ENCODE measurements around the gene CELF5.

CELF5 gene

GRCh38 chr19:3245050-3245449 lies 20.6 kb downstream of the CELF5 start:
- DNase-seq: no peak

GRCh38 chr19:3248728-3249326 lies 24.4 kb downstream of the CELF5 start:
- DNase-seq: no peak

GRCh38 chr19:3249408-3249807 lies 24.9 kb downstream of the CELF5 start:
- DNase-seq: no peak

GRCh38 chr19:3250675-3251074 lies 26.2 kb downstream of the CELF5 start:
- DNase-seq: no peak

GRCh38 chr19:3251229-3251628 lies 26.8 kb downstream of the CELF5 start:
- DNase-seq: no peak

- DNase-seq: no peak
Measured at GRCh38 chr19:3252650-3253049, 28.2 kb downstream of the CELF5 start.

GRCh38 chr19:3253270-3253669 lies 28.8 kb downstream of the CELF5 start:
- no peak for DNase-seq

GRCh38 chr19:3254520-3254919 lies 30.1 kb downstream of the CELF5 start:
- no peak for DNase-seq

- DNase-seq: no peak
Measured at GRCh38 chr19:3257071-3257470, 32.6 kb downstream of the CELF5 start.

- no peak for DNase-seq
Measured at GRCh38 chr19:3262362-3262761, 37.9 kb downstream of the CELF5 start.

GRCh38 chr19:3263866-3264265 lies 39.4 kb downstream of the CELF5 start:
- no peak for DNase-seq

- DNase-seq: no peak
Measured at GRCh38 chr19:3265432-3265831, 41.0 kb downstream of the CELF5 start.

- no peak for DNase-seq
Measured at GRCh38 chr19:3266092-3266693, 41.7 kb downstream of the CELF5 start.

GRCh38 chr19:3266792-3267514 lies 42.5 kb downstream of the CELF5 start:
- no peak for DNase-seq

GRCh38 chr19:3268326-3268725 lies 43.9 kb downstream of the CELF5 start:
- no peak for DNase-seq

- no peak for DNase-seq
Measured at GRCh38 chr19:3268763-3269162, 44.3 kb downstream of the CELF5 start.

- no peak for DNase-seq
Measured at GRCh38 chr19:3269916-3270671, 45.6 kb downstream of the CELF5 start.

GRCh38 chr19:3270902-3271301 lies 46.4 kb downstream of the CELF5 start:
- peak; percentile 49 for DNase-seq

- DNase-seq: no peak
Measured at GRCh38 chr19:3272401-3272931, 48.0 kb downstream of the CELF5 start.

- no peak for DNase-seq
Measured at GRCh38 chr19:3272952-3273351, 48.5 kb downstream of the CELF5 start.

GRCh38 chr19:3274245-3274941 lies 49.9 kb downstream of the CELF5 start:
- no peak for DNase-seq

GRCh38 chr19:3274942-3275582 lies 50.6 kb downstream of the CELF5 start:
- DNase-seq: no peak

Data from DMS153 (cell line).